ENCODE results near the gene SCTR. TPM values are rescaled to one million over a fixed set of nuclear protein-coding genes. Genes with fewer than 3 reads are reported as not detected.

Gene SCTR
- total RNA-seq, 1 donor from 2014 or later = 1.9 TPM

DNA sequence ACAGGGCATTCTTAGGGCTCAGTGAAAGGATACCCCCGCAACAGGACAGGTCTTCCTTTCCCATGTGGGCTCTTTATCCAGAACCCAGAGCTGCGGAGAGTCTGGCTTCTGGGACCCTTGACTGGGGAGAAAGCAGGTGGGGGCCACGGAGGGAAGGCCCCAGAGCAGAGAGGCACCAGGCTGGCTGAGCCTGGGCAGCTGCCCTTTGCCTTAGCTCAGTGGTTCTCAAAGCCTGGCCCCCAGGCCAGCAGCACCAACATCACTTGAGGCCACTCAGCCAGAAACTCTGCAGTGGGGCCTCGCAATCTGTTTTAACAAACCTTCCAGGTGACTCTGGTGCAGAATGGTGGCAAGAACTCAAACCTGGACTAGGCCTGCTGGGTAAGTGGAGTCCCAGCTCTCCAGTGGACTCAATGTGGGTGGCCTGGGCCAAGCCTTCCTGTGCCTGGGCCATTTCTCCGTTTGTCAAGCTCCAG lies 94.2 kb downstream of the SCTR start:
- no peak for DNase-seq (ENCODE audit: low spot score)

DNA sequence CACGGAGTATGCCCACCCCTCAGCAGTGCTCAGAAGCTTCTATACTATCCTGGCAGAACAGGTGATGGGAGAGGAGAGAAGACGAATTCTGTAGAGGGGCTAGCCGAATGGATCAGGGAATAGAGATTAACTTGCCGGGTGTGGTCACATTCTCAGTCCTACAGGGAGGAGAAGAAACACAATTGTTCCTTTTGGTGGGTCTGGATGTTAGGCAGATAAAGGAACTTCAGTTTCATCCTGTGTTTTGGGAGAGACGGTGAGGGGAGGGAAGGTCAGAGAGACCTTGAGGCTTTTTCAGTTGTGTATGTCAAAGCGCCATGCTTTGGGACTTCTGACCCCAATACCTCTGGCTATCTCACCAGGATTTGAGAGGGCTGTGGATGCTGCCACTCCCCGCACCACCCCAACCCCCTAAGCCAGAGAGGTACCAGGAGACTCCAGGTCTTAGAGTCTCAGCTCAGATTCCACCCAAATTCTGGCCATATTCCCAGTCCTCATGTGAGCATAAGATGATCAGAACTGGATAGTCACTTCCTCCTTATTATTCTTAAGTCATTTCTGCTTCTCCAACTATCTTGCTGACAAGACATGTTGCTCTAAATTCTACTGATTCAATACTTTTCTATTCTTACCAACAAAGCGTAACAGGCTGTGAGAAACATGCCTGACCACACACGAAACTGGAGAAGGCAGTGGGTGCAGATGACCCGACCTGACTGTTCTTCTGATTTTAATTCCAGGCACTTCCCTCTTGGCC lies 94.9 kb downstream of the SCTR start:
- DNase-seq (ENCODE audit: low spot score) = peak; percentile 35

DNA sequence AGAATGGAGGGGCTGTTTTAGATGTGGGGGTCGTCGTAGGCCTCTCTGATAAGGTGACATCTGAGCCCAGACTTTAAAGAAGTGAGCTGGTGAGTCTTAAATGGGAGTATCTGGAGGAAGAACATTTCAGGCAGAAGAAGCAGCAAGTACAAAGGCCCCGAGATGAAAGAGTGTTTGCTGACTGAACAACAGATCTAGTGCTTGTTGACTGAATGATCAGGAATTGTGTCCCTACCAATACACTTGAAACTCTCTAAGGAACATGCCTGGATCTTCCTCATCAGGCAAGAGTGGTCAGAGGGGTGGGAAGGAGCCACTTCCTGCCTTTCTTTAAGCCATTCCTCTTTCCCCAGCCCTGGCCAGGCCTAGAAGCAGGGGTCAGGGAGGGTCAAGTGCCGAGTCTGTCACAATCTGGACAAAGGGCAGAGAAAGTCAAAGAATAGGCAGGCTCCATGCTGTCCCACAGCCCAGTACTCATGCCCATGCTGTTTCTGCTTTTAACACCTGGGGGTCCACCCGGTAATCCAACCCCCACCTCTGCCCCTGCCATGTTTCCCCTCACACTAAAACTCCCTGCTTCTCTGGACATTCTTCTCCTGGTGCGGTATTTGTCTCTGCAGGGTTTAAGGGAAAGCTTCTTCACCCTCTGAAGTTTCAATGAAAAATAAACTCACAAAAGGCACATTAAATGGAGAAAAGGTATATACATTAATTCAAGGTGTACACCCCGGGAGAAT lies 95.6 kb downstream of the SCTR start:
- no peak for DNase-seq (ENCODE audit: low spot score)

DNA sequence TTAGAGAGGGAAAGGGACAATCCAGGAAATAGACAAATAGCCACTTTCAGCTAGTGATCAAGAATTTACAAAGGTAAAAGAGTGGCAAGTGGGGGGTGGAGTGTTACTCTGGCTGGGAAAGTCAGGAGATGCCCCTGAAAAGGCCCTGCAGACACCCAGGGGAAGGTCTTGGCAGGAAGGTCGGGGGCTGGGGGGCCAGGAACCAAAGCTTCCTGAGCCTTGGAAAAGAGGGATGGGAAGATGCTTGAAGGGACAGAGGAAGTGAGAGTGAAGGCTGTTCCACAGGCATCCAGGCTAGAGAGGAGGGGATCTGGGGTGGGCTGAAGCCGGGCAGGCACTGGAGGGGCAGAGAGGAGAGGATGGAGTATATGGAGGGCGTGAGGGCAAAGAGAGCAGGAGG lies 96.5 kb downstream of the SCTR start:
- no peak for DNase-seq (ENCODE audit: low spot score)

DNA sequence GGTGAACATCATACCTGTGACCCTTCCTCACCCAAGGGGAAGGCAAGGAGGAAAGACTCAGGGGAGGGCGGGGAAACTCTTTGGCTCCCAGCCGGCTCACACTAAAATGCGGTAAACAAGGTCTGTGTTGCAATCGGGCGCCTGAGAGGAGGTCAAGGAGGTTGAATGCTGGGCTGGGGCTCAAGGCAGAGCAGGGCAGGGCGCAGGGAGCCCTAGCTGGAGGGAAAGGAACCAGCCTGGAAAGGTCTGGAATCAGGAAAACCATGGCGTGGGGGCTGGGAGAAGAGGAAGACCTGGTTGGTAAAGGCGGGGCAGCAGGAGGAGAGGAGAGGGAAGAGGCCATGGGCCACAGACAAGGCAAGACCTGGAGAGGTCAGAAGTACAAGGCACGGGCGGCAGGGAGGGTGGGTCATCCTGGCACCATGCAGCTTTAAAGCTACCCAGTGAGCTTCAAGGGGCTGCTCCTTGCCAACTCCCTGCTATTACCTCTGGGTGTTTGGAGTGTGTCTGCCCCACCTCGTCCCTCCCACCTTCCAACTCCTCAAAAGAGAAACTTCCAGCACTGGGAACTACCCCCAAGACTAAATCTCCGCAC lies 97.4 kb downstream of the SCTR start:
- no peak for DNase-seq (ENCODE audit: low spot score)

DNA sequence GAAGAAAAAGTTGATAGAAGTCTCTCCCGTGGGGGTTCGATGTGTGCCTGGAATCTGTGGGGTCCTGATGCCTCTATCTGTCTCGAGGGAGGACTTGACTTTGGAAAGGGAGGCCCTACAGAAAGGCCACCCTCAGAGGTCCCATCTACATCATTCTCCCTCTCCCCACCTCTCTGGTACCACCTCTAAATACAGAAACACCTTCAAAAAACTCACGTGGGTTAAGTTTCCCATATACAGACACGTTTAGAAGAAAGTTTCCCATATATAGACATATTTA lies 97.9 kb downstream of the SCTR start:
- no peak for DNase-seq (ENCODE audit: low spot score)

DNA sequence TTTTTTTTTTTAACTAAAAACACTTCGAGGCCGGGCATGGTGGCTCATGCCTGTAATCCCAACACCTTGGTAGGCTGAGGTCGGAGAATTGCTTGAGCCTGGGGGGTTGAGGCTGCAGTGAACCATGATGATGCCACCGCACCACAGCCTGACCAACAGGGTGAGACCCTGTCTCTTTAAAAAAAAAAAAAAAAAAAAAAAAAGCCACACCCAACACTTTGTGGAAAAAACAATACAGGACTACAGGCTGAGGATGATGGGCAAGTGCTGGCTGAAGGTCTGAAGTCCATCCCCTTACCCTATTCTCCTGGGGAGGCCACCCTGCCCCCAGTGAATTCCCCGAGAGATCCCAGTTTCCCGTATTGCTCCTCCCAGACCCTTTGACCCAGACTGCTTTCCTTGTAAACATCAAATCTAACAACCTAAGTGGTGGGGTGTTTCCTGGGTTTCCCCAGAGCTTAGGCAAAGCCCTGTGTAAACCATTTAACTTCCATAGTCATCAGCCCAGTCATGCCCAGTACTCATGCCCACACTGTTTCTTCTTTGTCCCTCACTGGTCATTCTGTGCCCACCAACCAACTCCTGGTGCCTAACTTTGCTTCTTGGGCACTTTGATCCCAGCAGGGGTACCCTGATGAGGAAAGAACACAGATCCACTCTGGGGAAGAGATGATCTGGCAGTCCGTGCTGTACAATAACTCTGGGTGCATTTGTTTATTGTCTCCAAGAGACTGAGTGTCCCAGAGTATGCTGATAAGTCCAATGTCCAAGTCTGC lies 98.5 kb downstream of the SCTR start:
- DNase-seq (ENCODE audit: low spot score) = no peak

DNA sequence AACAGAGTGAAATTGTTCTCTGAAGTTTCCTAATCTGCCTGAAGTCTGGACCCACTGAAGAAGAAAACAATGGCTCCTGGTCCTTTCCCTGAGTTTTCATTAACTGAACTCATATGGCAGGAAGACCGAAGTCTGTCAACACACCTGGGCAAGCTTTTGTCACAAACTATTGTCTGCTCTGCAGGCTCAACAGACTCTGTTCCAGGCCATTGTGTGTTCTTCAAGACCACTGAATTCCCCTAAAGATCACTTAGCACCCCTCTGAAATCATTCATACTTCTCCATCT lies 99.2 kb downstream of the SCTR start:
- no peak for DNase-seq (ENCODE audit: low spot score)

DNA sequence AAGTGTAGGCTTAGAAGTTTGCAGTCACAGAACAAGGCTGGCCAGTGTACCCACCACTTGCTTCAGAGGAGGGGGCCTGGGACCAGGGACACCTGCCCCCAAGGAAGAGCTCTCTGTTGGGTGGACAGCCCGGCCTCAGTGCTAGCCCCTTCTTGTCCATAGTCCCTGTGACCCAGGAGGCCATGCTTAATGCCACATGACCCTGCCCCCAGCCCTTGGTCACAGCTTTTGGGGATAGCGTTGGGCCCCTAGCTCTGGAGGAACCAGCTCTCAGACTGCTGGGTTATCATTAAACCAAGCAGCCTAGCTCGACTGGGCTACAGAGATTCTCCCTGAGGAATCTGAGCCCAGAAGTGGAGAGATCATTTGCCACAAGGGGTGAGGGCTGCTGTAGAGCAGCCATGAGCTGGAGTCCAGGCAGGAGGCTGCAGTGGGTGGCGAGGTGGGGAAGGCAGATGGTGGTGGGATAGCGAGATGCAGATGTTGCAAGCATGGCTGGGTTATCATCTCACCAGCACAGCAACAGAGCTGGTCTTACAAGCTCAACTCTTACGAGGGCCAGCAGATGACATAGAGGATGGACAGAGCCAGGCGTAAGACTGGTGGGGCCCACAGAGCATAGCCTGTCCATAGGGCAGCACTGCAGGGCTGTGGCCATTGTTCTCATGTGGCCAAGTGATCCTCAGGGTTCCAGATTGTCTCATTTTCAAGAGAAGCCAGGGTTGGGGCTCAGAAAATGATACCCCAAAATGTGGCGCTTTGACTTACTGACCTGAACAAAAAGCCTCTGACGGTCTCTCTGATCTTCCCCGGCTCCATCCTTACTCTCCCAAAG lies 99.8 kb downstream of the SCTR start:
- no peak for DNase-seq (ENCODE audit: low spot score)

DNA sequence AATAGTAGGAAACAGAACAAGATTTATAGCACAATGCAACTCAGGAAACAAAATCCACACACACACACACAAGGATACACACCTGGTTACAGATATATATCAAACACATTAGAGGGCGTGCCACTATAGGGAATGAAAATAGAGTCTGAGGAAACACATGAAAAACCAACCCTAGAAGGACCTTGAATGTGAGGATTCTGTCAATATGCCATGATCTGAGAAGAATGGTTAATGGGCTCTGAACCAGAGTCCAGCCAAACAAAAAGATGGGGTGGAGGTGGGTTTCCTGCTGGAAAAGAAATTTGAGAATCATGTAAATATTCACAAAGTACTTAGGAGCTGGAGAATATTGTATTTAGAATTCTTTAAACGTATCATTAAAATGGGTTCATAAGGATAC lies 100.5 kb downstream of the SCTR start:
- no peak for DNase-seq (ENCODE audit: low spot score)

DNA sequence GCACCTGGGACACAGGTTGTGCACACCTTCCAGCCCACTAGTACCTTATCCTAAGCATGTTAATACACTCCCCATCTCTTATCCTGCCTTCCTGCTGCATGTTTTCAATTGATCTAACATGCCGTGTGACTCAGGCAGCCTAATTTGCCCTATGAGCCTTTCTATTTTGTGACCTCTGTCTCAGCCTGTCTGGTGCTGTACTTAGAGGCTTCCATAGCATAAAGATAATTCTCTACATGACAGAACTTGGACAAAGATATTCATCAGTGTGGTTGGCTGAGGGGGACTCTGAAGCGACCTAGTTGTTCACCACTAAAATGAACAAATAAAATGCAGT lies 101.2 kb downstream of the SCTR start:
- DNase-seq (ENCODE audit: low spot score) = no peak

DNA sequence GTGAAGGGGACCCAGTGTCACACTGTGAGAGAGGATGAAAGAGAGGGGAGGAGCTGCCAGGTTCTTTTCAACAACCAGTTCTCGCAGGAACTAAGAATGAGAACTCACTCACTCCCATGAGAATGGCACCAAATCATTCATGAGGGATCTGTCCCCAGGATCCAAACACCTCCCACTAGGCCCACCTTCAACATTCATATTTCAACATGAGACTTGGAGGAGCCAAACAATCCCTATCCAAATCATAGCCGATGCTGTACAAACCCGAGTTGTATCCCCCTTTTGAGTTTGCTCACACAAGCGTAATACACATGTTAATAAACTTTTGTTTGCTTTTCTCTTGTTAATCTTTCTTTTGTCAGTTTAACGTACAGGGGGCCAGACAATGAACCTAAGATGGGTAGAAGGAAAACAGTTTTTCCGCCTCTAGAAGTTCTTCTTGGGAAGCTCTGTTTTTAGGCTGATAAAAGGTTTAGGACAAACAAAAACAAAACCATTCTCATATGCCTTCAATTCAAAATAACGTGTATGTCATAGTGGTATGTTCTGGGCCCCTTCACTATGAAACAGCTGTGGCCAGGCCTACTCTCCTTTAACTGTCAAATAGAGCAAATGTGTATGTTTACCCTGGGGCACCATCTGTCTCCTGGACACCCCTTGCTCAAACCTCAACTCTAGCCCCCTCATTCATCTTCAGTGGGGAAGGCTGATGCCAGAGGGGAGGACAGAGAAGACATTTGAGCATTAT lies 101.7 kb downstream of the SCTR start:
- DNase-seq (ENCODE audit: low spot score) = no peak

DNA sequence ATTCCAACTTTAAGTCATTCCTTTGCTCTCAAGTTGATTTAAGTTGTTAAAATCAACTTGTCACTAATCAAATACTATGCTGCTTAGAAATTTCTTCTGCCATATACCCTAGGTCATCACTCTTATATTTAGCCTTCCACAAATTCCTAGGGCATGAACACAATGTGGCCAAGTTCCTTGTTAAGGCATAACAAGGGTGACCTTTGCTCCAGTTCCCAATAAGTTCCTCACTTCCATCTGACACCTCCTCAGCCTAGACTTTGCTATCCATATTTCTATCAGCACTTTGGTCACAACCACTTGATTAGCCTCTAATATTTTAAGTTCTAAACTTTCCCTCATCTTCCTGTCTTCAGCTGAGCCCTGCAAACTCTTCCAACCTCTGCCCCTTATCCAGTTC lies 102.5 kb downstream of the SCTR start:
- no peak for DNase-seq (ENCODE audit: low spot score)

DNA sequence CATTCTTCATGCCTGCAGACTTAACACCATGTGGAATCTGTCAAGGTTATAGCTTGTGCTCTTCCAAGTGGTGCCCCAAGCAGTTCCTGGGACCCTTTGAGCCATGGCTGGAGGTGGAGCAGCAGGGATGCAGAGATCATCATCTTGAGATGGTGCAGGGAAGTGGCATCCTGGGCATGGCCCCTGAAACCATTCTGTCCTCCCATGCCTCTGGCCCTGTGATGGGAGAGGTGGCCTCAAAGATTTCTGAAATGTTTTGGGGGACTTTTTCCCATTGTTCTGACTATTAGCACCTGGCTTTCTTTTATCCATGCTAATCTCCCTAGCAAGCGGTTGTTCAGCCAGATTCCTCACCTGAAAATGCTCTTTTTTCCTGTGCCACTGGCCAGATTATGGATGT lies 103.0 kb downstream of the SCTR start:
- DNase-seq (ENCODE audit: low spot score) = no peak

DNA sequence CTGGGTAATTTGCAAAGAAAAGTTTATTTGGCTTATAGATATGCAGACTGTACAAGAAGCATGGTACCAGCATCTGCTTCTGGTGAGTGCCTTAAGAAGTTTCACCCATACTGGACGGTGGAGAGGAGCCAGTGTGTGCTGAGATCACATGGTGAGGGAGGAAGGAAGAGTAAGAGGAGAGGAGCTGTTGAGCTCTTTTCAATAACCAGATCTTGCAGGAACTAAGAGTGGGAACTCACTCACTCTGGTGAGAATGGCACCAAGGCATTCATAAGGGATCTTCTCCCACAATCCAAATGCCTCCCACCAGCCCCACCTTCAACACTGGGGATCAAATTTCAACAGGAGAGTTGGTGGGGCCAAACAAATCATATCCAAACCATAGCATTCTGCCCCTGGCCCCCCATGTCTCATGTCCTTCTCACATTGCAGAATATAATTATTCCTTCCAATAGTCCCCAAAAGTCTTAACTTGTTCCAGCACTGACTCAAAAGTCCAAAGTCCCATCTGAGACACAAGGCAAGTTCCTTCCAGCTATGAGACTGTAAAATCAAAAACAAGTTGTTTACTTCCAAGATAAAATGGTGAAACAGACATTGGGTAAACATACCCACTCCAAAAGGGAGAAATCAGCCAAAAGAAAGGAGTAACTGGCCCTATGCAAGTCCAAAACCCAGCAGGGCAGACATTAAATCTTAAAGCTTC lies 104.3 kb downstream of the SCTR start:
- no peak for DNase-seq (ENCODE audit: low spot score)

DNA sequence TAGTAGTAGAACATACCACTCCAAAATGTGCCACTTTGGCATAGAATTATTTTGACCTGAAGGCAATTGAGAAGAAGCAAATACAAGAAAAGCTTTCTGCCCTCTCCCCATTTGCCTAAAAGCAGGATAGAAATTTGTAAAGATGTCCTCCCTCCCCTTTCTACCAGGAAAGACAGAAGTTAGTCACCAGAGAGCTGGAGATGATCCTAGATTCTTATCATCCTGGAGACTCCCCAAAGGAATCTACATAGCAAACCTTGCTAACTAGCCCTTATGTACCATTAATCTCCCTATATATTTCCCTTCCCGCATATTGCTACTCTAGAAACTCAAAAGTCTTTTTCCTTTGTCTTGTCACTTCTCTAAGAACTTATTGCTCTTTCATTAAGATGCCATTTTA lies 105.2 kb downstream of the SCTR start:
- DNase-seq (ENCODE audit: low spot score) = no peak

DNA sequence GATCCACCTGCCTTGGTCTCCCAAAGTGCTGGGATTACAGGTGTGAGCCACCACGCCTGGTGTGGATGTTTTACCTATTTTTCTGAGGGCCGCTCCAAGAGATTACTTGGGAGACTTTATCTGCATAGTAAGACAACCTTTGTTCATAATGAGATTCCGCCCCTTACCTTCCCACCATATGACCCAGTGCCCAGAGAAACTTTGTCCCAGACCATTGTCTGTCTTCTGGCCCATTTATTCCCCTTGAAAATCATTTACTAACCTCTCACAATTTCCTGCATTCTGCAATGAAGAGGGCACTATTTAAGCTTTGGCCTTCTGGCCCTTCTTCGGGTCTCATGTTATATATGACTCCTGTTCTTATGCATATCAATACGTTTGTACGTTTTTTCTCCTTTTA lies 106.4 kb downstream of the SCTR start:
- no peak for DNase-seq (ENCODE audit: low spot score)

DNA sequence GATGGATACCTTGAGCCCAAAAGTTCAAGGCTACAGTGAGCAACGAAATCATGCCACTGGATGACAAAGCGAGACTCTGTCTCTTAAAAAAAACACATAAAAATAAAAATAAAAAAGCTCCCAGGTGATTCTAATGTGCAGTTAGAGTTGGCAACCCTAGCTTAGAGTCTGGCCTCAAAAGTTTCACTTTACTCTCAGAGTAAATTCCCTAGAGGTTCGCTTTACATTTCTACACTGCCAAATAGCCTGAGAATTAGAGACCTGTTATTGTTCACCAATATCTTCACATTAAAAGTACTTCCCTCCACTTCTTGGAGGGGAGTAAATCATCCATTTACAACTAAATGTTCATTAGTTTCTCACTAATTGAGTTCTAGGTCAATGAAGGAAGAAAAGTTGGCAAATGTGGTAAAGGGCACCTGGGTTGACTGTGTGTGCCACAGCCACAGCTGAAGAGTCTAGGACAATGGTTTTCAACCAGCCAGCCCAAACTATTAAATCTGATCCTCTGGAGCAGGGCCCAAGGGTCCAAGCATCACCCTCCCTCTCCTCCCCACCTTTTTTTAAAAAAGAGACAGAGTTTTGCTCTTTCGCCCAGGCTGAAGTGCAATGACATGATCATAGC lies 107.9 kb downstream of the SCTR start:
- no peak for DNase-seq (ENCODE audit: low spot score)

DNA sequence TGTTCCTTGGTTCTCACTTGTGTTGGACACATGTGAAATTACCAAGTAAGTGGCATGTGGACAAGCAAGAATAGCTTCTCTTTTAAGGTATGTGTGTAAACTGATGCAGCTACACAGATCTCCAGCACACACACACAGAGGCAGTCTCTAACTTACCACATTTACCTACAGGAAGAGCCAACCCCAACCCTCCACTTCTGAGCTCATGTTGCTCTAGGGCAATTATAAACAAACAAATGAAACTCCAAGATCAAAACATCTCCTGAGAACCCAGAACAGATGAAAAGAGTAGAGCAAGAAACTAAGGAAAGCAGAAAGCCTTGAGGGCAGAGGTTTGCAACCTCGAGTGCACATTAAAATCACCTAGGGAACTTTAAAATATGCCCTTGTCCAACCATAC lies 108.7 kb downstream of the SCTR start:
- DNase-seq (ENCODE audit: low spot score) = no peak

DNA sequence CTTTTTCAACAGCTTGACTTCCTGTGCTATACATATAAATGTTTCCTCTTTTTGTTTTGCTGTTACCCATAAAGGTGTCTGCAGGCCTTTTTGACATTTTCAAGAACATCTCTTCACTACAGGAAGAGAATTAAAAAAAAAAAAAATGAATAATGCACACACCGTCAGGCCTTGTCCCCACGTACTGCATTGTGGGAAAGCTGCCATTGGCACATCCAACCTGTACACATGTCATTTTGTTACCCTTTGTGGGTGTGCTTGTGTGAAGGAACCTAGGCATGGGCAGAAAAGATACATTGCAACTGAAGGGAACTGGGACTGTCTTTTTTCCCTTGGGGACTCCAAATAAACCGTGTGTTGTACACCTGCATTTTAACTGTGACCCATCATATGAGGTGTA lies 109.4 kb downstream of the SCTR start:
- DNase-seq (ENCODE audit: low spot score) = no peak
